Right lobe of liver (tissue), 6 donors: ENCODE measurements around the gene CAVIN2. TPM values are rescaled to one million over a fixed set of nuclear protein-coding genes. Genes with fewer than 3 reads are reported as not detected.

Source experiments
- ATAC-seq, 4 donors: fragments of 200-7000 bp; cut with Tn5 transposase; one replicate each; pipeline ENCODE4 v1.9.1; 2020; ENCODE audit warnings: mild to moderate bottlenecking in 4 of 4, moderate library complexity in 4 of 4
- DNase-seq, 3 donors: peaks; one replicate each; pipeline ENCODE4 v3.0.0-alpha.2; 2020
- H3K27ac ChIP-seq, 3 donors: fragments of 200-600 bp; one replicate each; pipeline ENCODE4 v1.8.0; 2022
- H3K27me3 ChIP-seq, 2 donors: fragments of 200-600 bp; one replicate each; pipeline ENCODE4 v1.8.0; 2022
- H3K36me3 ChIP-seq, 4 donors: fragments of 200-600 bp; sonication (generic) in 1 of 4; one replicate each; pipeline versions ENCODE4 v1.5.1 to v1.8.0; 2017 to 2022; ENCODE audit warnings: control low read depth in 1 of 4
- H3K4me1 ChIP-seq, 4 donors: fragments of 200-600 bp; sonication (generic) in 1 of 4; one replicate each; pipeline versions ENCODE4 v1.5.1 to v1.8.0; 2017 to 2022; ENCODE audit warnings: control low read depth in 1 of 4
- H3K4me3 ChIP-seq, 3 donors: fragments of 200-600 bp; one replicate each; pipeline ENCODE4 v1.8.0; 2022
- H3K9me3 ChIP-seq, 4 donors: fragments of 200-600 bp; sonication (generic) in 1 of 4; one replicate each; pipeline versions ENCODE4 v1.5.1 to v1.8.0; 2017 to 2022; ENCODE audit warnings: control low read depth in 1 of 4
- CTCF ChIP-seq, 4 donors: fragments of 200-600 bp in 3 of 4; fragments of 450-650 bp in 1 of 4; IDR thresholded peaks; one replicate each; pipeline versions ENCODE4 v1.5.1 to v1.8.0; 2016 to 2022; ENCODE audit warnings: antibody characterized with exemption in 4 of 4, mild to moderate bottlenecking in 2 of 4
- POLR2A ChIP-seq: fragments of 450-650 bp; IDR thresholded peaks from one replicate; pipeline ENCODE4 v1.6.1; 2017; ENCODE audit warnings: antibody characterized with exemption, mild to moderate bottlenecking
- WGBS: methylation state at CpG from one replicate; pipeline ENCODE4 v1.1.6; 2018; ENCODE audit warnings: low coverage, low lambda C conversion rate; ENCODE audit not compliant: insufficient coverage; ENCODE audit errors: missing lambda C conversion rate; 5-methylcytosine and 5-hydroxymethylcytosine counted together
- intact Hi-C, 2 donors: fragments of 100-400 bp; cut with DNase I; formaldehyde crosslinking; loops; one replicate each; pipeline versions ENCODE4 v1.11.2 to v1.14.1; 2022
- total RNA-seq, 6 experiments: library from RNA; depleted of rRNA in 2 of 6; stranded (reverse); fragments of >200 nt in 2 of 6; fragmentation: NEBNext Ultra II Directional in 3 of 6; extraction: Animal tissue kit (Norgen Biotek cat#: 25700) in 3 of 6; gene quantifications; one replicate each; pipeline versions ENCODE4 v1.1.0 to v1.2.4, GENCODE V29; 2016 to 2023
- donor health status: DM: no; HTN: yes; CAD: no.
- donor health status: DM: no; HTN: no; CAD: no.
- donor health status: DM: no; HTN: no; CAD: no.
- donor health status: DM: no; HTN: yes; CAD: no.
- donor health status: DM: no; HTN: yes; CAD: no.

The CAVIN2 gene
- total RNA-seq, 6 experiments from 2014 or later, result 6.8 to 17.5 (median 9.6) TPM

- Histone ChIP-seq H3K4me1 (no peaks in the 10 kb centered on the region), H3K4me3 (no peak overlapping the region), H3K9me3 (no peaks in the 10 kb centered on the region), H3K36me3 (no peaks in the 10 kb centered on the region), H3K27me3 (no peaks in the 10 kb centered on the region), H3K27ac (no peak overlapping the region)
- DNase-seq, result no peak
- intact Hi-C loops, result no loop called here
- no peak for TF ChIP-seq POLR2A
- no peak for TF ChIP-seq CTCF (IDR thresholded peaks at IDR 0.05)
- ATAC-seq, result no peak
- 81% methylated on average over 4 of the region's 4 CpGs for WGBS
These were observed 31.0 kb upstream of the CAVIN2 start for GRCh38 chr2:191877875-191878274.

- H3K9me3 ChIP-seq, result no peaks in the 10 kb centered on the region
- DNase-seq (no peak), ATAC-seq (no peak)
- no peaks in the 10 kb centered on the region for H3K27me3 ChIP-seq
- 72% methylated on average over 2 of the region's 2 CpGs for WGBS
- H3K4me3 ChIP-seq, result no peak overlapping the region
- H3K36me3 ChIP-seq, result no peaks in the 10 kb centered on the region
- H3K27ac ChIP-seq, result no peak overlapping the region
- intact Hi-C loops, result no loop called here
- TF ChIP-seq CTCF (IDR thresholded peaks at IDR 0.05) (no peak), POLR2A (no peak)
- no peaks in the 10 kb centered on the region for H3K4me1 ChIP-seq
These were observed 29.0 kb upstream of the CAVIN2 start for GRCh38 chr2:191875859-191876258.

GRCh38 chr2:191870744-191871143 is 23.9 kb upstream of the CAVIN2 start:
- Histone ChIP-seq H3K27ac (no peak overlapping the region), H3K9me3 (no peaks in the 10 kb centered on the region), H3K36me3 (no peaks in the 10 kb centered on the region), H3K4me1 (peaks cover 0 to 15% (median 7%) of the 10 kb centered on the region in 4 donors), H3K4me3 (no peak overlapping the region), H3K27me3 (no peaks in the 10 kb centered on the region)
- no peak for ATAC-seq
- intact Hi-C loops, result no loop called here
- no peak for TF ChIP-seq CTCF (IDR thresholded peaks at IDR 0.05)
- no peak for TF ChIP-seq POLR2A
- DNase-seq, result no peak

GRCh38 chr2:191869781-191870180 is 22.9 kb upstream of the CAVIN2 start:
- no peaks in the 10 kb centered on the region for H3K27me3 ChIP-seq
- no peak overlapping the region for H3K27ac ChIP-seq
- no peak for DNase-seq
- 74% methylated on average over 4 of the region's 4 CpGs for WGBS
- TF ChIP-seq POLR2A, result no peak
- no peak for TF ChIP-seq CTCF (IDR thresholded peaks at IDR 0.05)
- intact Hi-C loops, result no loop called here
- no peak for ATAC-seq
- H3K9me3 ChIP-seq, result no peaks in the 10 kb centered on the region
- H3K36me3 ChIP-seq, result no peaks in the 10 kb centered on the region
- peaks cover 0 to 15% (median 7%) of the 10 kb centered on the region in 4 donors for H3K4me1 ChIP-seq
- H3K4me3 ChIP-seq, result no peak overlapping the region

- TF ChIP-seq POLR2A, result no peak
- no peak for TF ChIP-seq CTCF (IDR thresholded peaks at IDR 0.05)
- Histone ChIP-seq H3K36me3 (no peaks in the 10 kb centered on the region), H3K4me3 (no peak overlapping the region), H3K27me3 (no peaks in the 10 kb centered on the region), H3K4me1 (peaks cover 0 to 15% (median 7%) of the 10 kb centered on the region in 4 donors), H3K27ac (no peak overlapping the region), H3K9me3 (no peaks in the 10 kb centered on the region)
- WGBS, result 52% methylated on average over 5 of the region's 6 CpGs
- ATAC-seq, result no peak
- intact Hi-C loops, result no loop called here
- no peak for DNase-seq
These were observed 22.3 kb upstream of the CAVIN2 start for GRCh38 chr2:191869178-191869577.
